ENCODE data around the gene FHL2.
A peak's percentile ranks its signal among the peaks of the same experiment; 100 is the strongest.

Gene FHL2

DNA sequence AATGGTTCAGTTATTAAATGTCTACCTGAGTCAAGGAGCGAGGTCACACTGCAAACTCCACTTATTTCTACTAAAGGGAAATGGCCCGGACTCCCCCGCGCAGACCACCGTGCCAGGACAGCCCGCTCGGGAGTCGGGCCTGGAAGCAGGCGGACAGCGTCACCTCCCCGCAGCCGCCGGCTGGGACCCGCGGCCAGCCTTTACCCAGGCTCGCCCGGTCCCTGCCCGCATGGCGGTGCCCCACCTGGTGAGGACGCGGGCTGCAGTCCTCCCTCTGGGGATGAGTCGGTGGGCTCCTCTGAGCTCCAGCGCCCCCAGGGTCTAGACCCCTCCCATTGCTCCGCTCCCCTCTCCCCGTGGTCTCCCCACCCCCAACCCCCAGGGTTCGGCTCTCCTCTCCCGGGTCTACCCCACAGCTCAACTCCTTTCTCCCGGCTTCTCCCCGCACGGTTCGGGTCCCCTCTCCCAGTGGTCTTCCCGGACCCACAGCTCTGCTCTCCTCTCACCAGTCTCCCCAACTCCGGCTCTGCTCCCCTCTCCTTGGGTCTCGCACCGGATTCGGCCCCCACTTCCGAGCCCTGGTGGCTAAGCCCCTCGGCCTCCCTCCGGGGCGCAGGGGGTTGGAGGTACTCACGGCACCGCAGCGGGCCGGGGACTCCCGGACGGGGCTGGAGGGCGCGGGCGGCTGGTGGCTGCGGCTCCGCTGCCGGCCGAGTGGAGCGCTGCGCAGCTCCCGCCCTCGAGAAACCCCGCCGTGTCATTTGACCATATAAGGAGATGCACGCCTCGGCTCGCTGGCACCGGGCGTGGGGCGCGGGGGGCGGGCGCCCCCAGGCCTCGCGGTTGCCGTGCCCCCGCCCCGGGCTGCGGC lies at the start of gene FHL2:
Gene FHL2 (minus strand): TSS at position 716 of the 871 bp plus-strand sequence. CDS start 12,535 bp downstream, outside the sequence.
- peak; percentile 59 for DNase-seq (ENCODE audit: extremely low read depth, insufficient read length)
- no peaks in the 10 kb centered on the region; the same call in 1 of the 2 replicates for H3K27me3 ChIP-seq (replicated peaks; ENCODE audit: control insufficient read depth, insufficient read depth, low read length)
- no peaks in the 10 kb centered on the region for H3K36me3 ChIP-seq (ENCODE audit: control insufficient read depth, insufficient read depth, low read length)
- TF ChIP-seq CTCF (IDR thresholded peaks at IDR 0.05; ENCODE audit: insufficient read depth, low read length, poor library complexity, severe bottlenecking) = peak; percentile 1
- H3K4me3 ChIP-seq (replicated peaks; ENCODE audit: low read depth, low read length) = peak within 1 kb of the TSS; percentile 35; the same call in 1 of the 2 replicates

- Histone ChIP-seq H3K4me3 (replicated peaks; ENCODE audit: low read depth, low read length) (no peak overlapping the region), H3K36me3 (ENCODE audit: control insufficient read depth, insufficient read depth, low read length) (no peaks in the 10 kb centered on the region), H3K27me3 (replicated peaks; ENCODE audit: control insufficient read depth, insufficient read depth, low read length) (no peaks in the 10 kb centered on the region; the same call in none of the 2 replicates)
- TF ChIP-seq CTCF (IDR thresholded peaks at IDR 0.05; ENCODE audit: insufficient read depth, low read length, poor library complexity, severe bottlenecking) = no peak
- DNase-seq (ENCODE audit: extremely low read depth, insufficient read length) = no peak
Observed at GRCh38 chr2:105447476-105447875, 48.6 kb upstream of the FHL2 start.

GRCh38 chr2:105446501-105446900 lies 47.6 kb upstream of the FHL2 start:
- no peaks in the 10 kb centered on the region for H3K36me3 ChIP-seq (ENCODE audit: control insufficient read depth, insufficient read depth, low read length)
- TF ChIP-seq CTCF (IDR thresholded peaks at IDR 0.05; ENCODE audit: insufficient read depth, low read length, poor library complexity, severe bottlenecking) = no peak
- no peak for DNase-seq (ENCODE audit: extremely low read depth, insufficient read length)

GRCh38 chr2:105445976-105446375 lies 47.1 kb upstream of the FHL2 start:
- no peak for TF ChIP-seq CTCF (IDR thresholded peaks at IDR 0.05; ENCODE audit: insufficient read depth, low read length, poor library complexity, severe bottlenecking)
- H3K36me3 ChIP-seq (ENCODE audit: control insufficient read depth, insufficient read depth, low read length) = no peaks in the 10 kb centered on the region
- no peaks in the 10 kb centered on the region; the same call in none of the 2 replicates for H3K27me3 ChIP-seq (replicated peaks; ENCODE audit: control insufficient read depth, insufficient read depth, low read length)
- no peak for DNase-seq (ENCODE audit: extremely low read depth, insufficient read length)
- no peak overlapping the region for H3K4me3 ChIP-seq (replicated peaks; ENCODE audit: low read depth, low read length)

More at GRCh38 chr2:105446501-105446900, 47.6 kb upstream of the FHL2 start:
- H3K4me3 ChIP-seq (replicated peaks; ENCODE audit: low read depth, low read length) = no peak overlapping the region
- H3K27me3 ChIP-seq (replicated peaks; ENCODE audit: control insufficient read depth, insufficient read depth, low read length) = no peaks in the 10 kb centered on the region; the same call in none of the 2 replicates

- TF ChIP-seq CTCF (IDR thresholded peaks at IDR 0.05; ENCODE audit: insufficient read depth, low read length, poor library complexity, severe bottlenecking) = no peak
Observed at GRCh38 chr2:105445498-105445897, 46.6 kb upstream of the FHL2 start.

More at GRCh38 chr2:105445498-105445897, 46.6 kb upstream of the FHL2 start:
- no peak for DNase-seq (ENCODE audit: extremely low read depth, insufficient read length)
- no peaks in the 10 kb centered on the region for H3K36me3 ChIP-seq (ENCODE audit: control insufficient read depth, insufficient read depth, low read length)
- H3K27me3 ChIP-seq (replicated peaks; ENCODE audit: control insufficient read depth, insufficient read depth, low read length) = no peaks in the 10 kb centered on the region; the same call in none of the 2 replicates
- no peak overlapping the region for H3K4me3 ChIP-seq (replicated peaks; ENCODE audit: low read depth, low read length)
